Superior temporal gyrus (tissue), 1 donor: ENCODE data around the gene TNFSF13B.
"Not testable (repeated sequence)": the region's sequence is repeated elsewhere in the genome, so short reads cannot be mapped to it uniquely, and the experiment has no call there.

Source experiments
- DNase-seq: peaks from one replicate; pipeline ENCODE4 v3.0.0-alpha.2; 2016; ENCODE audit errors: extremely low spot score

Gene TNFSF13B, protein sequence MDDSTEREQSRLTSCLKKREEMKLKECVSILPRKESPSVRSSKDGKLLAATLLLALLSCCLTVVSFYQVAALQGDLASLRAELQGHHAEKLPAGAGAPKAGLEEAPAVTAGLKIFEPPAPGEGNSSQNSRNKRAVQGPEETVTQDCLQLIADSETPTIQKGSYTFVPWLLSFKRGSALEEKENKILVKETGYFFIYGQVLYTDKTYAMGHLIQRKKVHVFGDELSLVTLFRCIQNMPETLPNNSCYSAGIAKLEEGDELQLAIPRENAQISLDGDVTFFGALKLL

GRCh38 chr13:108269601-108270328, at the start of gene TNFSF13B:
Gene TNFSF13B (plus strand): TSS chr13:108269718. CDS start chr13:108269896, 178 bp downstream.
- peak; percentile 27 for DNase-seq

GRCh38 chr13:108220041-108220440, 49.5 kb upstream of the TNFSF13B start:
- DNase-seq = peak; percentile 18

GRCh38 chr13:108223687-108224503, 45.6 kb upstream of the TNFSF13B start:
- peak; percentile 21 for DNase-seq

GRCh38 chr13:108225440-108225839, 44.1 kb upstream of the TNFSF13B start:
- no peak for DNase-seq

GRCh38 chr13:108226184-108226583, 43.3 kb upstream of the TNFSF13B start:
- peak; percentile 13 for DNase-seq

DNA sequence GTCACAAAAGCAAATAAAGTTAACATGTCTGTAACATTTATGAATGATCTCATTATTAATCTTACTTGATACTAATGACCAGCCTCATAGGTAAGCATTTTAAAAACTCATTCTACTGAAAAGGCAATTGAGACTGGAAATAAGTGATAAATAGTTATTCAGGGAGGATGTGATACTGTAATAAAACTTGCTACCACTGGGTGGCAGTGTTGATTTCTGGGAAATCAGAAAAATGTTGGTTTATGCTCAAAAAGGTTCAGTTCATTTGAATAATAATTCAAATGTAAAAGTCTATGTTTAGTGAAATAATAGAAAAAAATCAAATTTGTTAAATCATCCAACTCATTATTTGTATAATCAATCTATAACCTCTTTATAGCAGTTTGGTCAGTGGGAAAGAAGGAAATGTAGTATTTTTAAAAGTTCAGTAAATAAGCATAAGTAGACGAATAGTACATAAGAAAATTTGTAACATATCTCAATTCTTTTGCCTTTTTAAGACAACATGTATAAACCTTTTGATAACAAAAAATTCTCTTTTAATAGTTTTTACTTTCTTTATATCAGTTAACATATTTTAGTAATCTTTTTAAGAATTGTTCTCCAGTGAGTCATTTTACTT, 41.8 kb upstream of the TNFSF13B start:
- DNase-seq = peak; percentile 88

DNA sequence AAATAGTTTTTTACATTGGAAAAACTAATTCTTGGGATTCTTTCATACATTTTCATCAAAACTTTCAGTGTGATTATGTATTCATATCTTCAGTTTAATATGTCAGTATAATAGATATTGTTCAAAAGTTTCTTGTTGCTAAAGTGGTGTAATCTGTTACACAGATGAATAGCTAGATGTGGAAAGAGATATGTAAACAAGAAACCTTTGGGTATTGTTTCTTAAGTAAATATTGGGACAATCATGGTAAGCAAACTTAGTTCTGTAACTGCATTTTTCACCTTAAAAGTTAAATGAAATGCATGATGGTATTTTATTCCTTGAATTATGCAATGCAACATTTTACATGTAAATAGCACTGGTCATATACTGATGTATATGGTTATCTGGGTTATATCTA, 39.1 kb upstream of the TNFSF13B start:
- no peak for DNase-seq

- no peak for DNase-seq
Observed at GRCh38 chr13:108249150-108249549, 20.4 kb upstream of the TNFSF13B start.

DNA sequence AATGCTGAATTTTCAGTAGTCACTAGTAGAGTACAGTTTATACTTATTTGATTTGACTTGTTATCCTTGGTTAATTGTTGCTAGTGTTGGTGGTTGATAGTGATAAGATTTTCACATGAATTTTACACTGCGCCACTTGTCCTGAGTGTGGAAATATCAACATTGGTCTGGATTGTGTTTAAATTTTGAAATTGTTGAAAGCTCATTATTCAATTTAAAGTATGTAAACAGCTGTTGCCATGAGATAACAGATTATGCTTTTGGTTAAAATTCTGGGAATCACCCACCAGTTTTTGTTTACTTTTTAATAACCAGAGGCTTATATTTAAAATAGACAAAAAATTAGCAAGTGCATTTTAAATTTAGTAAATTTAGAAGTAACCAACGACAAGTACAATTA, 12.3 kb upstream of the TNFSF13B start:
- DNase-seq = no peak

GRCh38 chr13:108263621-108264355, 5.7 kb upstream of the TNFSF13B start:
- DNase-seq = no peak

DNA sequence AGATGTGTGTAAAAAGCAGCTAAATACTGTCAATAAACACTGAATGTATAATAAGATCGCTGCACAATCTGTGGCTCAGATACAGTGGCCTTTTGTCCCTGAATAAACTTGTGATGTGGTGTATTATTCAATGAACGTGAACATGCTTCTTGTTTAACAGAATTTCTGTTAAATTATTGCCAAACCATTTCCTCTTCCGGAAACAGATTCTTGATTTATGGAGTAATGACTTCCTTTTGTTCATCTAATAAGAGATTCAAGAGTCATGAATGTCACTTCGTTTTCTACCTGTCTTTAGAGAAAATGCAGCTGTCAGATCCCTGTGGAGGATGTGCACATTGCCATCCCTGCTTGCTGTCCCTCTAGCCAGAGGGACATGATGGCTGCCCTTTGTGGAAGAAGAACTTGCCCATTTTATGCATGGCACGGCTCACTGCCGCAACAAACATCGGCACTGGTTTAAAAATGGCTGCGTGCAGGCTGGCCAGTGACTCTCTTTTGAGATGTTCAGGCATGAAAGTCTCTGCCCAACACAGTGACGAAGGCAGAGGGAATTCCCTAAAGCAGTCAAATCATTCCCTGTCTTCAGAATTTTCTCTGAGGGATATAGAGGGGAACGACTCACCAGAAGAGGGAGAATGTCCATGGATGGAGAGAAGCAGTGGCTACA, 3.1 kb upstream of the TNFSF13B start:
- no peak for DNase-seq

- DNase-seq = no peak
Observed at GRCh38 chr13:108267347-108267746, 2.2 kb upstream of the TNFSF13B start.

DNA sequence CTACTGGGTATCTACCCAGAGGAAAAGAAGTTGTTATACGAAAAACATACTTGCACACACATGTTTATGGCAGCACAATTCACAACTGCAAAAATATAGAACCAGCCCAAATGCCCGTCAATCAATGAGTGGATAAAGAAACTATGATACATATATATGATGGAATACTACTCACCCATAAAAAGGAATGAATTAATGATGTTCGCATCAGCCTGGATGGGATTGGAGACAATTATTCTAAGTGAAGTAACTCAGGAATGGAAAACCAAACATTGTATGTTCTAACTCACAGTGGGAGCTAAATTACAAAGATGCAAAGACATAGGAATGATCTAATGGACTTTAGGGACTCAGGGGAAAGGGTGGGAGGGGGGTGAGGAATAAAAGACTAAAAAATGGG, 1.7 kb upstream of the TNFSF13B start:
- DNase-seq = not testable (repeated sequence)

DNA sequence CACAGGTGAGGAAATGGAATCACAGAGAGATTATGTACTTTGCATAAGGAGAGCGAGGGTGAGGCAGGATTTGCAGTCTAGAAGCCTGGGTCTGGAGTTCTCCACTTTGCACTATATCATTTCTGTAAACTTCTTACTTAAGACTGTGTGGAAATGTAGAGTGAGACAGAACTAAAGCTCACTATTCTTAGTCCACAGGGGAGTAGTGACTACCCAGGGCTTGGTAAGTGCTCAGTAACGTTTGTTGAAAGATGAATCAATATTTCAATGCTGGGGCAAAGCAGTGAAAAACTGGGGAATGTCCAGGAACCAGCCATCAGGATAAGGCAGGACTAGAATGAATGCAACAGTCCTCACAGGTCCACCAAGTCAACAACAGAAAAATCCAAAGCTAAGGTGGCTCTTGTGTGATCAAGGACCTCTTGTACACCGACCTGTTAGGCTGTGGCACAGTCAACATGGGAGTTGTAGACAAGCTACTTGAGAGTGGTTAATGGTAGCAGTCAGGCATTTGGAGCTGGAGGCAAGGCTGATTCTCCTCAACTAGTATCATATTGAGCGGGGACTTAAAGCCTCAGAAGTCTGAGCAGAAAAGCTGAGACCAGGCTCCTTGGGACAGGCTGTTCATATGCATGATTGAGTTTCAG, 929 bp upstream of the TNFSF13B start:
- DNase-seq = no peak

GRCh38 chr13:108270442-108270841, 924 bp downstream of the TNFSF13B start:
- DNase-seq = no peak

GRCh38 chr13:108272333-108272732, 2.8 kb downstream of the TNFSF13B start:
- DNase-seq = no peak

DNA sequence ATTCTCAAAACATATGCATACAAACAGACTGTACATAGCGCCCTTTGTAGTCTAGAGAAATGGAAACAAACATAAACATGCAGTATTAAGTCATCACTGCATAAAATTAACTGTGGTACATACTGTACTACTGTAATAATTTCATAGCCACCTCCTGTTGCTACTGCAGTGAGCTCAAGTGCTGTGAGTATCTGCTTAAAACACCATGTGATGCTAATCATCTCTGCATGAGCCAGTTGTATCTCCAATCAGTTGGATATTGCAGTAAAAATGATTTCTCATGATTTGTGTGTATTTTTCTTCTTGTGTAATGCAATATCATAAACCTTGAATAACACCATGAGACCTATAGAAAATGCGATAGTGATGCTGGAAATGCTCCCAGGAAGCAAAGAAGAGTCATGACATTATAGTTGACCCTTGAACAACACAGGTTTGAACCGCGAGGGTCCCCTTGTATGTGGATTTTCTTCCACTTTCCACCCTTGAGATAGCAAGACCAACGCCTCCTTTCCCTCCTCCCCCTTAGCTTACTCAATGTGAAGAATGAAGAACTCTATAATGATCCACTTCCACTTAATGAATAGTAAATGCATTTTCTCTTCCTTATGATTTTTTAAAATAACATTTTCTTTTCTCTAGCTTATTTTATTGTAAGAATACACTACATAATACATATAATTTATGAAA, 4.1 kb downstream of the TNFSF13B start:
- no peak for DNase-seq

GRCh38 chr13:108274718-108275117, 5.2 kb downstream of the TNFSF13B start:
- DNase-seq = no peak

- no peak for DNase-seq
Observed at GRCh38 chr13:108276060-108276459, 6.5 kb downstream of the TNFSF13B start.

DNA sequence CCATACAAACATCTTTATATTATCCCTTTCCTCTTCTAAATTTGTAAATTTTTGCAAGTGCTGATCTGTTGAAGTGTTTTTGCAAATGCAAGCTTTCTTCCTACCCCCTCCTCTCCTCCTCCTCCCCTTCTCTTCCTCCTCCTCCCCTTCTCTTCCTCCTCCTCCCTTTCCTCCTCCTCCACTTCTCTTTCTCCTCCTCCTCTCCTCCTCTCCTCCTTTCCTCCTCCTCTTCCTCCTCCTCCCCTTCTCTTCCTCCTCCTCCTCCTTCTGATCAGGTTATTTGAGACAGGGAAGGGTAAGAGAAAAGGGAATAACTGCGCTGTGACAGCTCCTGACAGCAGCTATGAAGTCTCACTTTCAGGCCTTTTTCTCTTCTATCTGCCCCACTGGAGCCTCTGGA, 8.9 kb downstream of the TNFSF13B start:
- no peak for DNase-seq
